HEK293 (cell line): ENCODE data around the gene CSRP2.

Source experiments
- GFI1B ChIP-seq: fragments of 450-650 bp; formaldehyde crosslinking; IDR thresholded peaks from 2 replicates; pipeline ENCODE4 v1.5.1; 2016; ENCODE audit warnings: missing biosample characterization, missing genetic modification characterization
- KLF7 ChIP-seq: fragments of 450-650 bp; formaldehyde crosslinking; IDR thresholded peaks from 2 replicates; pipeline ENCODE4 v1.5.1; 2016; ENCODE audit warnings: missing biosample characterization, missing genetic modification characterization, borderline replicate concordance
- KLF9 ChIP-seq: fragments of 450-650 bp; formaldehyde crosslinking; IDR thresholded peaks from 2 replicates; pipeline ENCODE4 v1.5.1; 2016; ENCODE audit warnings: missing biosample characterization, missing genetic modification characterization, low read depth
- MZF1 ChIP-seq: fragments of 450-650 bp; formaldehyde crosslinking; IDR thresholded peaks from 2 replicates; pipeline ENCODE4 v1.5.1; 2017; ENCODE audit warnings: missing biosample characterization, missing genetic modification characterization, borderline replicate concordance
- PRDM1 ChIP-seq: fragments of 450-650 bp; formaldehyde crosslinking; IDR thresholded peaks from 2 replicates; pipeline ENCODE4; 2016; ENCODE audit warnings: missing biosample characterization, missing genetic modification characterization
- SALL2 ChIP-seq: fragments of 450-650 bp; formaldehyde crosslinking; IDR thresholded peaks from 2 replicates; pipeline ENCODE4 v1.5.0; 2017; ENCODE audit warnings: missing biosample characterization, mild to moderate bottlenecking, missing genetic modification characterization, borderline replicate concordance
- SP3 ChIP-seq: fragments of 450-650 bp; formaldehyde crosslinking; IDR thresholded peaks from 2 replicates; pipeline ENCODE4 v1.5.1; 2016; ENCODE audit warnings: missing biosample characterization, missing genetic modification characterization
- TRIM28 ChIP-seq: IDR thresholded peaks from 2 replicates; pipeline ENCODE4 v1.6.1; 2011; ENCODE audit warnings: low read length, control low read depth, borderline replicate concordance
- ZBTB17 ChIP-seq: fragments of 450-650 bp; formaldehyde crosslinking; IDR thresholded peaks from 2 replicates; pipeline ENCODE4 v1.5.1; 2016; ENCODE audit warnings: missing biosample characterization, missing genetic modification characterization
- ZBTB7A ChIP-seq: fragments of 450-650 bp; formaldehyde crosslinking; IDR thresholded peaks from 2 replicates; pipeline ENCODE4 v1.5.1; 2016; ENCODE audit warnings: low read depth, missing biosample characterization, missing genetic modification characterization
- ZFP69B ChIP-seq: fragments of 450-650 bp; formaldehyde crosslinking; IDR thresholded peaks from 2 replicates; pipeline ENCODE4 v1.5.1; 2016; ENCODE audit warnings: missing biosample characterization, missing genetic modification characterization
- ZIC2 ChIP-seq: fragments of 450-650 bp; formaldehyde crosslinking; IDR thresholded peaks from 2 replicates; pipeline ENCODE4 v1.5.1; 2016; ENCODE audit warnings: missing biosample characterization, missing genetic modification characterization
- ZNF114 ChIP-seq: fragments of 450-650 bp; formaldehyde crosslinking; IDR thresholded peaks from 2 replicates; pipeline ENCODE4 v1.5.0; 2017; ENCODE audit warnings: missing biosample characterization, missing genetic modification characterization
- ZNF16 ChIP-seq: fragments of 450-650 bp; formaldehyde crosslinking; IDR thresholded peaks from 2 replicates; pipeline ENCODE4 v1.5.1; 2016; ENCODE audit warnings: low read depth, missing biosample characterization, missing genetic modification characterization
- ZNF248 ChIP-seq: fragments of 450-650 bp; formaldehyde crosslinking; IDR thresholded peaks from 2 replicates; pipeline ENCODE4 v1.5.1; 2017; ENCODE audit warnings: missing biosample characterization, missing genetic modification characterization
- ZNF292 ChIP-seq: fragments of 450-650 bp; formaldehyde crosslinking; IDR thresholded peaks from 2 replicates; pipeline ENCODE4 v1.5.1; 2016; ENCODE audit warnings: low read depth, missing biosample characterization, missing genetic modification characterization, borderline replicate concordance
- ZNF302 ChIP-seq: fragments of 450-650 bp; formaldehyde crosslinking; IDR thresholded peaks from 2 replicates; pipeline ENCODE4 v1.5.1; 2016; ENCODE audit warnings: missing biosample characterization, missing genetic modification characterization, low read depth
- ZNF404 ChIP-seq: fragments of 450-650 bp; formaldehyde crosslinking; IDR thresholded peaks from 2 replicates; pipeline ENCODE4 v1.5.1; 2017; ENCODE audit warnings: missing biosample characterization, missing genetic modification characterization
- ZNF514 ChIP-seq: fragments of 450-650 bp; formaldehyde crosslinking; IDR thresholded peaks from 2 replicates; pipeline ENCODE4 v1.5.1; 2016; ENCODE audit warnings: missing biosample characterization, missing genetic modification characterization
- ZNF529 ChIP-seq: fragments of 450-650 bp; formaldehyde crosslinking; IDR thresholded peaks from 2 replicates; pipeline ENCODE4 v1.5.1; 2017; ENCODE audit warnings: missing genetic modification characterization, missing biosample characterization; ENCODE audit not compliant: insufficient replicate concordance
- ZNF558 ChIP-seq: fragments of 450-650 bp; formaldehyde crosslinking; IDR thresholded peaks from 2 replicates; pipeline ENCODE4 v1.5.1; 2016; ENCODE audit warnings: missing biosample characterization, missing genetic modification characterization
- ZNF585B ChIP-seq: fragments of 450-650 bp; formaldehyde crosslinking; IDR thresholded peaks from 2 replicates; pipeline ENCODE4 v1.5.1; 2016; ENCODE audit warnings: missing biosample characterization, missing genetic modification characterization
- ZSCAN23 ChIP-seq: fragments of 450-650 bp; formaldehyde crosslinking; IDR thresholded peaks from 2 replicates; pipeline ENCODE4 v1.5.1; 2016; ENCODE audit warnings: missing biosample characterization, missing genetic modification characterization
- TF ChIP-seq, protein P1 (sequence below): IDR thresholded peaks from 2 replicates; pipeline ENCODE4 v1.6.1; 2011; ENCODE audit warnings: mild to moderate bottlenecking, low read depth, low read length, borderline replicate concordance
- TF ChIP-seq, protein P2 (sequence below): fragments of 450-650 bp; formaldehyde crosslinking; IDR thresholded peaks from 2 replicates; pipeline ENCODE4 v1.5.1; 2017; ENCODE audit warnings: missing biosample characterization, missing genetic modification characterization
- TF ChIP-seq, protein P3 (sequence below): fragments of 450-650 bp; formaldehyde crosslinking; IDR thresholded peaks from 2 replicates; pipeline ENCODE4 v1.5.1; 2016; ENCODE audit warnings: missing biosample characterization, missing genetic modification characterization
- TF ChIP-seq, protein P4 (sequence below): fragments of 450-650 bp; IDR thresholded peaks from 2 replicates; pipeline ENCODE4 v1.5.1; 2018; ENCODE audit warnings: missing biosample characterization, missing genetic modification characterization
- TF ChIP-seq, protein P5 (sequence below): fragments of 450-650 bp; formaldehyde crosslinking; IDR thresholded peaks from 2 replicates; pipeline ENCODE4 v1.5.1; 2016; ENCODE audit warnings: missing biosample characterization, missing genetic modification characterization
- TF ChIP-seq, protein P6 (sequence below): fragments of 450-650 bp; IDR thresholded peaks from 2 replicates; pipeline ENCODE4 v1.5.1; 2018; ENCODE audit warnings: missing biosample characterization, mild to moderate bottlenecking, missing genetic modification characterization
- TF ChIP-seq, protein P7 (sequence below): fragments of 450-650 bp; formaldehyde crosslinking; IDR thresholded peaks from 2 replicates; pipeline ENCODE4 v1.5.1; 2016; ENCODE audit warnings: missing biosample characterization, missing genetic modification characterization

Gene CSRP2

DNA sequence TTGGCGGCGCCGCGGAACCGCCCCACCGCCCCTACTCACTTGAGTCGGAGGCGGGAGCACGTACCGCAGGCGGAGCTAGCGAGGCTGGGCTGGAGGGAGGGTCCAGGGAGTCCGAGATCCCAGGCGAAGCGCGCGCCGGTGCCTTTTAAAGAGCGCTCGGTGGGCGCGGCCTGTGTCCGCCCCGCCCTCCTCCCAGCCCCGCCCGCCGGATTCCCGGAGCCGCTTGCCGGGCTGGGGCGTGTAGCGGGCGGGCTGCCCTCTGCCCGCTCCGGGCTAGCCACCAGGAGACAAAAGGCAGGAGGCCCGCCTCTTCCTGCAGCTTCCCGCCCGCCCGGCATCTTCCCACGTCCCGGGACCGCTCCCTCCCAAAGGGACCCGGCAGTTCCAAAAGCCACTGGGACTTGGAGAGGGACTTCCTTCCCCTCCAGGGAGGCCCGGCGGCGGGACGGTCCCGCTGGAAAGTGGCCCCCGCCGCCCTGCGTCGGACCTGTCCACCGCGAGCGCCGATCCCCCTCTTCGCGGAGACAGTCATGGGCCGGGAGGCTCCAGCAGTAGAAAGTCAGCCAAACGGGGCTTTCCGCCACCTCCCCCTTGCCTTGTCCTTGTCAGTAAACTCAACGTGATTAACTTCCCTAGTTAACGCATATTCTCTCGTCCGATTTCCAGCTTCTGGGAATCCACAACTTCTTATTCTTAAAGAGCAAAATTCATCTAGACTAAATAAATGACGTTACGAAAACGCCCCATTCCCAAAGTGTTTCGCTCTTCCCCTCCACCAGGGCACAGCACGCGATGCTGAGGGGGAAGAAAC lies at the start of gene CSRP2 (continued):
- TF ChIP-seq, protein P1, sequence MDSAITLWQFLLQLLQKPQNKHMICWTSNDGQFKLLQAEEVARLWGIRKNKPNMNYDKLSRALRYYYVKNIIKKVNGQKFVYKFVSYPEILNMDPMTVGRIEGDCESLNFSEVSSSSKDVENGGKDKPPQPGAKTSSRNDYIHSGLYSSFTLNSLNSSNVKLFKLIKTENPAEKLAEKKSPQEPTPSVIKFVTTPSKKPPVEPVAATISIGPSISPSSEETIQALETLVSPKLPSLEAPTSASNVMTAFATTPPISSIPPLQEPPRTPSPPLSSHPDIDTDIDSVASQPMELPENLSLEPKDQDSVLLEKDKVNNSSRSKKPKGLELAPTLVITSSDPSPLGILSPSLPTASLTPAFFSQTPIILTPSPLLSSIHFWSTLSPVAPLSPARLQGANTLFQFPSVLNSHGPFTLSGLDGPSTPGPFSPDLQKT = no peak
- TF ChIP-seq SP3 (peak; percentile 96), ZNF114 (tag by site-specific recombination) (no peak), MZF1 (peak; percentile 89; the same call in 1 of the 2 replicates), ZIC2 (tag by site-specific recombination) (0 out of 2 replicates have a peak, but pooled peaks have one; percentile 23), TRIM28 (no peak; the same call in 1 of the 2 replicates), ZNF529 (tag by site-specific recombination) (no peak), ZNF558 (0 out of 2 replicates have a peak, but pooled peaks have one; percentile 38), ZFP69B (tag by site-specific recombination) (no peak), ZNF514 (no peak), ZNF16 (tag by site-specific recombination) (no peak), ZSCAN23 (tag by site-specific recombination) (no peak), GFI1B (tag by site-specific recombination) (no peak), ZNF585B (tag by site-specific recombination) (no peak), SALL2 (tag by site-specific recombination) (no peak), KLF7 (tag by site-specific recombination) (no peak), ZNF248 (no peak), KLF9 (peak; percentile 84), ZNF404 (tag by site-specific recombination) (no peak), ZNF302 (tag by site-specific recombination) (no peak), PRDM1 (tag by site-specific recombination) (peak; percentile 48), ZBTB17 (tag by site-specific recombination) (peak; percentile 73), ZBTB7A (no peak), ZNF292 (tag by site-specific recombination) (no peak)
- TF ChIP-seq, protein P2, sequence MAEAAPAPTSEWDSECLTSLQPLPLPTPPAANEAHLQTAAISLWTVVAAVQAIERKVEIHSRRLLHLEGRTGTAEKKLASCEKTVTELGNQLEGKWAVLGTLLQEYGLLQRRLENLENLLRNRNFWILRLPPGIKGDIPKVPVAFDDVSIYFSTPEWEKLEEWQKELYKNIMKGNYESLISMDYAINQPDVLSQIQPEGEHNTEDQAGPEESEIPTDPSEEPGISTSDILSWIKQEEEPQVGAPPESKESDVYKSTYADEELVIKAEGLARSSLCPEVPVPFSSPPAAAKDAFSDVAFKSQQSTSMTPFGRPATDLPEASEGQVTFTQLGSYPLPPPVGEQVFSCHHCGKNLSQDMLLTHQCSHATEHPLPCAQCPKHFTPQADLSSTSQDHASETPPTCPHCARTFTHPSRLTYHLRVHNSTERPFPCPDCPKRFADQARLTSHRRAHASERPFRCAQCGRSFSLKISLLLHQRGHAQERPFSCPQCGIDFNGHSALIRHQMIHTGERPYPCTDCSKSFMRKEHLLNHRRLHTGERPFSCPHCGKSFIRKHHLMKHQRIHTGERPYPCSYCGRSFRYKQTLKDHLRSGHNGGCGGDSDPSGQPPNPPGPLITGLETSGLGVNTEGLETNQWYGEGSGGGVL (tag by site-specific recombination) = peak; percentile 78
- TF ChIP-seq, protein P3, sequence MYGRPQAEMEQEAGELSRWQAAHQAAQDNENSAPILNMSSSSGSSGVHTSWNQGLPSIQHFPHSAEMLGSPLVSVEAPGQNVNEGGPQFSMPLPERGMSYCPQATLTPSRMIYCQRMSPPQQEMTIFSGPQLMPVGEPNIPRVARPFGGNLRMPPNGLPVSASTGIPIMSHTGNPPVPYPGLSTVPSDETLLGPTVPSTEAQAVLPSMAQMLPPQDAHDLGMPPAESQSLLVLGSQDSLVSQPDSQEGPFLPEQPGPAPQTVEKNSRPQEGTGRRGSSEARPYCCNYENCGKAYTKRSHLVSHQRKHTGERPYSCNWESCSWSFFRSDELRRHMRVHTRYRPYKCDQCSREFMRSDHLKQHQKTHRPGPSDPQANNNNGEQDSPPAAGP (tag by site-specific recombination) = peak; percentile 34
- TF ChIP-seq, protein P4, sequence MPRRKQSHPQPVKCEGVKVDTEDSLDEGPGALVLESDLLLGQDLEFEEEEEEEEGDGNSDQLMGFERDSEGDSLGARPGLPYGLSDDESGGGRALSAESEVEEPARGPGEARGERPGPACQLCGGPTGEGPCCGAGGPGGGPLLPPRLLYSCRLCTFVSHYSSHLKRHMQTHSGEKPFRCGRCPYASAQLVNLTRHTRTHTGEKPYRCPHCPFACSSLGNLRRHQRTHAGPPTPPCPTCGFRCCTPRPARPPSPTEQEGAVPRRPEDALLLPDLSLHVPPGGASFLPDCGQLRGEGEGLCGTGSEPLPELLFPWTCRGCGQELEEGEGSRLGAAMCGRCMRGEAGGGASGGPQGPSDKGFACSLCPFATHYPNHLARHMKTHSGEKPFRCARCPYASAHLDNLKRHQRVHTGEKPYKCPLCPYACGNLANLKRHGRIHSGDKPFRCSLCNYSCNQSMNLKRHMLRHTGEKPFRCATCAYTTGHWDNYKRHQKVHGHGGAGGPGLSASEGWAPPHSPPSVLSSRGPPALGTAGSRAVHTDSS = 0 out of 2 replicates have a peak, but pooled peaks have one; percentile 20
- TF ChIP-seq, protein P5, sequence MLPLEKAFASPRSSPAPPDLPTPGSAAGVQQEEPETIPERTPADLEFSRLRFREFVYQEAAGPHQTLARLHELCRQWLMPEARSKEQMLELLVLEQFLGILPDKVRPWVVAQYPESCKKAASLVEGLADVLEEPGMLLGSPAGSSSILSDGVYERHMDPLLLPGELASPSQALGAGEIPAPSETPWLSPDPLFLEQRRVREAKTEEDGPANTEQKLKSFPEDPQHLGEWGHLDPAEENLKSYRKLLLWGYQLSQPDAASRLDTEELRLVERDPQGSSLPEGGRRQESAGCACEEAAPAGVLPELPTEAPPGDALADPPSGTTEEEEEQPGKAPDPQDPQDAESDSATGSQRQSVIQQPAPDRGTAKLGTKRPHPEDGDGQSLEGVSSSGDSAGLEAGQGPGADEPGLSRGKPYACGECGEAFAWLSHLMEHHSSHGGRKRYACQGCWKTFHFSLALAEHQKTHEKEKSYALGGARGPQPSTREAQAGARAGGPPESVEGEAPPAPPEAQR (tag by site-specific recombination) = no peak
- TF ChIP-seq, protein P6, sequence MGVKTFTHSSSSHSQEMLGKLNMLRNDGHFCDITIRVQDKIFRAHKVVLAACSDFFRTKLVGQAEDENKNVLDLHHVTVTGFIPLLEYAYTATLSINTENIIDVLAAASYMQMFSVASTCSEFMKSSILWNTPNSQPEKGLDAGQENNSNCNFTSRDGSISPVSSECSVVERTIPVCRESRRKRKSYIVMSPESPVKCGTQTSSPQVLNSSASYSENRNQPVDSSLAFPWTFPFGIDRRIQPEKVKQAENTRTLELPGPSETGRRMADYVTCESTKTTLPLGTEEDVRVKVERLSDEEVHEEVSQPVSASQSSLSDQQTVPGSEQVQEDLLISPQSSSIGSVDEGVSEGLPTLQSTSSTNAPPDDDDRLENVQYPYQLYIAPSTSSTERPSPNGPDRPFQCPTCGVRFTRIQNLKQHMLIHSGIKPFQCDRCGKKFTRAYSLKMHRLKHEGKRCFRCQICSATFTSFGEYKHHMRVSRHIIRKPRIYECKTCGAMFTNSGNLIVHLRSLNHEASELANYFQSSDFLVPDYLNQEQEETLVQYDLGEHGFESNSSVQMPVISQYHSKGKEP (tag by site-specific recombination) = 0 out of 2 replicates have a peak, but pooled peaks have one; percentile 5
- TF ChIP-seq, protein P7, sequence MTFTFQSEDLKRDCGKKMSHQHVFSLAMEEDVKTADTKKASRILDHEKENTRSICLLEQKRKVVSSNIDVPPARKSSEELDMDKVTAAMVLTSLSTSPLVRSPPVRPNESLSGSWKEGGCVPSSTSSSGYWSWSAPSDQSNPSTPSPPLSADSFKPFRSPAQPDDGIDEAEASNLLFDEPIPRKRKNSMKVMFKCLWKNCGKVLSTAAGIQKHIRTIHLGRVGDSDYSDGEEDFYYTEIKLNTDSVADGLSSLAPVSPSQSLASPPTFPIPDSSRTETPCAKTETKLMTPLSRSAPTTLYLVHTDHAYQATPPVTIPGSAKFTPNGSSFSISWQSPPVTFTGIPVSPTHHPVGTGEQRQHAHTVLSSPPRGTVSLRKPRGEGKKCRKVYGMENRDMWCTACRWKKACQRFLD = no peak
